Measurements from ENCODE around the gene MB21D2.

MB21D2 gene

DNA sequence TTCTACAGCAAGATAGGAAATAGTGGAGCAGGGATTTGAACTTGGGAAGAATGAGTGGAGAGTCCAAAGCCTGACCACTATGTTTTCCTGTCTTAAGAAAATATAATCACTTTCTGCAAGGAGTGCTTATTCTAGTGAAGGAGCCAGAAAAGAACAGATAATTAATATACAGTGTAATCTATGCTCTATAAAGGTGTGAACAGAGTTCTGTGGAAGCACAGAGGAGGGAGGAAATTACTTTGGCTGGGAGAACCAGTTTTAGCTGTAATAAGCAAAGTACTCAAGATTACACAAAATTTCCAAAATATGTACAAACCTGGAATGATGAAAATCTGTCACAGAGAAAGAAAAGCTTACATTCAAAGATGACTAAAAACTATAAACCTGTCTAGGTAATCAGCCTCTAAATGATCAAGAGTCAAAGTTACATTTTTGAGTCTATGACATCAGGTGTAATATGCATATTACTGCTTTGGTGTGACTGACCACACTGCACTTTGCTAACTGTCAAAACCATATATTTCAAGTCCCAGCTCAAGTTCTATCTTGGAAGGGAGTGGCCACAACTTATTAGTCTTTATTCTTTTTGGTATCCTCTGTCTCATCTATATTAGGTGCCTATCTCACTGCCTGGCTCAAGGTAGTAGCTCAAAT is 40.7 kb upstream of the MB21D2 start:
- Histone ChIP-seq H3K27me3 (ENCODE audit: insufficient read depth, poor library complexity, severe bottlenecking) (no peaks in the 10 kb centered on the region), H3K27ac (replicated peaks) (peak overlapping the region; percentile 30), H3K4me3 (replicated peaks; ENCODE audit: insufficient read depth, low read length) (no peak overlapping the region)
- TF ChIP-seq POLR2AphosphoS5 (IDR thresholded peaks at IDR 0.05; ENCODE audit: low read depth) (no peak), SPI1 (IDR thresholded peaks at IDR 0.05; ENCODE audit: borderline replicate concordance, low read depth) (no peak), REST (IDR thresholded peaks at IDR 0.05; ENCODE audit: insufficient replicate concordance, low read depth) (no peak), CTCF (IDR thresholded peaks at IDR 0.05; ENCODE audit: insufficient read depth, low read length) (no peak), GABPA (IDR thresholded peaks at IDR 0.05; ENCODE audit: low read depth) (no peak)
- DNase-seq (ENCODE audit: low read depth in 1 of 2, low spot score in 1 of 2): no peak

- Histone ChIP-seq H3K4me3 (replicated peaks; ENCODE audit: insufficient read depth, low read length) (peak overlapping the region; percentile 4; the same call in 1 of the 2 replicates), H3K27ac (replicated peaks) (peak overlapping the region; percentile 30), H3K27me3 (ENCODE audit: insufficient read depth, poor library complexity, severe bottlenecking) (no peaks in the 10 kb centered on the region)
- TF ChIP-seq CTCF (IDR thresholded peaks at IDR 0.05; ENCODE audit: insufficient read depth, low read length) (no peak), GABPA (IDR thresholded peaks at IDR 0.05; ENCODE audit: low read depth) (no peak), REST (IDR thresholded peaks at IDR 0.05; ENCODE audit: insufficient replicate concordance, low read depth) (peak; percentile 71), SPI1 (IDR thresholded peaks at IDR 0.05; ENCODE audit: borderline replicate concordance, low read depth) (peak; percentile 20; the same call in 1 of the 2 replicates), POLR2AphosphoS5 (IDR thresholded peaks at IDR 0.05; ENCODE audit: low read depth) (peak; percentile 55)
- DNase-seq (ENCODE audit: low read depth in 1 of 2, low spot score in 1 of 2): peak; percentile 91 to 92
Measured at GRCh38 chr3:192957441-192958021, 39.9 kb upstream of the MB21D2 start.

DNA sequence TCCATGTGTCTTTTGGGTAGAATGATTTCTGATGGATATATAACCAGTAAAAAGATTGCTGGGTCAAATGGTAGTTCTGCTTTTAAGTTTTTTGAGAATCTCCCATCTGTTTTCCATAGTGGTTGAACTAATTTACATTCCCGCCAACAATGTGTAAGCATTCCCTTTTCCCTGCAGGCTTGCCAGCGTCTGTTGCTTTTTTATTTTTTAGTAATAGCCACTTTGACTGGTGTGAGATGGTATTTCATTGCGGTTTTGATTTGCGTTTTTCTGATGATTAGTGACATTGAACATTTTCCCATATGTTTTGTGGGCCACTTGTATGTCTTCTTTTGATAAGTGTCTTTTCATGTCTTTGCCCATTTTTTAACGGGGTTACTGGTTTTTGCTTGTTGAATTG is 36.3 kb upstream of the MB21D2 start:
- H3K27ac ChIP-seq (replicated peaks): no peak overlapping the region
- no peak overlapping the region for H3K4me3 ChIP-seq (replicated peaks; ENCODE audit: insufficient read depth, low read length)
- TF ChIP-seq CTCF (IDR thresholded peaks at IDR 0.05; ENCODE audit: insufficient read depth, low read length): no peak
- TF ChIP-seq SPI1 (IDR thresholded peaks at IDR 0.05; ENCODE audit: borderline replicate concordance, low read depth): no peak
- TF ChIP-seq REST (IDR thresholded peaks at IDR 0.05; ENCODE audit: insufficient replicate concordance, low read depth): no peak
- TF ChIP-seq POLR2AphosphoS5 (IDR thresholded peaks at IDR 0.05; ENCODE audit: low read depth): no peak
- no peak for TF ChIP-seq GABPA (IDR thresholded peaks at IDR 0.05; ENCODE audit: low read depth)
- DNase-seq (ENCODE audit: low read depth in 1 of 2, low spot score in 1 of 2): no peak
- H3K27me3 ChIP-seq (ENCODE audit: insufficient read depth, poor library complexity, severe bottlenecking): no peaks in the 10 kb centered on the region
